ENCODE measurements around the gene DHRS1. TPM values are rescaled to one million over a fixed set of nuclear protein-coding genes. Genes with fewer than 3 reads are reported as not detected.

DHRS1 gene
- total RNA-seq, 1 experiment from 2014 or later = 8.9 TPM

DNA sequence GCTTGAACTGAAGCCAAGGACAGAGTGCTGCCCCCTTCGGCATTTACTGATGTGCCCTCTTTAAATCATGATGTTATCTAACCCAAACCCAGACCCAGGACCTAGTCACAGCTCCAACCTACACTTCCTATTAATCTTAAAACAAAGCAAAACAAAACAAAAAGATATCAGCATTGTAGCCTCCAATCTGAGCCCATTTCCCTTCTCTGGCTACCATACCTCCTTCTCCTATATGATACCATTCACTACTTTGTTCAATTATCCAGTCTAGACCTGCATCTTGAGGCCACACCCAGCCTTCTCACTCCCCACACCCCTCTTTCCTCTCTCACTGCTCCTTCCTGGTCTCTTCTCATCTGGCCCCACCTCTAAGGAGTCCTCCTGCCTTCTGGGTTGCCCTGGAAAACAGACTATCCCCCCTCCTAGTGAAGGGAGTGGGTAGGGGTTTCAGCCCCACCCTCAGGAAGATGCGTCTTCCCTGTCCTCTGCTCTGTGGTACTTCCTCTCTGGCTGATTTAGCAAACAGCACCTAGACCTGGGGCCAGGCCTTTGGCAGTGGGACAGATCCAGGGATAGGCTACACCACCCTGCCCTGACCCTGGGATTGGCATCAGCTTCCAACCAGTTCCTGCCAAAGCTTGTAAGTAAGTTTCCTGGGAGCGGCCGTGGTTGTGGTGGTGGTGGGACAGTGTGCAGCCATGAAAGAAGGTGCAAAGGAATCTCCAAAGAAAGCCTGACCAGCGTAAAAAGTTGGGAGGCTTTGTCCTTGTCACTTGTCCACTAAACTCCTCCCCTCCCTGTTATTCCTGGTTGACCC, 15.0 kb upstream of the DHRS1 start:
- DNase-seq (ENCODE audit: low read depth, low spot score) = no peak
- POLR2A ChIA-PET = no interaction called here
- no peaks in the 10 kb centered on the region for H3K4me1 ChIP-seq (ENCODE audit: control insufficient read depth, insufficient read depth, low read length)
- TSS peak; percentile 28 for BruUV-seq (replicated peaks)
- CTCF ChIA-PET = no interaction called here
- H3K27me3 ChIP-seq (ENCODE audit: control insufficient read depth, insufficient read depth, low read length) = no peaks in the 10 kb centered on the region
- H3K9me3 ChIP-seq (ENCODE audit: control insufficient read depth, insufficient read depth, low read depth, low read length) = no peaks in the 10 kb centered on the region
- intact Hi-C loops (cut with micrococcal nuclease; ENCODE audit: unreplicated experiment) = no loop called here
- TF ChIP-seq, protein P1, sequence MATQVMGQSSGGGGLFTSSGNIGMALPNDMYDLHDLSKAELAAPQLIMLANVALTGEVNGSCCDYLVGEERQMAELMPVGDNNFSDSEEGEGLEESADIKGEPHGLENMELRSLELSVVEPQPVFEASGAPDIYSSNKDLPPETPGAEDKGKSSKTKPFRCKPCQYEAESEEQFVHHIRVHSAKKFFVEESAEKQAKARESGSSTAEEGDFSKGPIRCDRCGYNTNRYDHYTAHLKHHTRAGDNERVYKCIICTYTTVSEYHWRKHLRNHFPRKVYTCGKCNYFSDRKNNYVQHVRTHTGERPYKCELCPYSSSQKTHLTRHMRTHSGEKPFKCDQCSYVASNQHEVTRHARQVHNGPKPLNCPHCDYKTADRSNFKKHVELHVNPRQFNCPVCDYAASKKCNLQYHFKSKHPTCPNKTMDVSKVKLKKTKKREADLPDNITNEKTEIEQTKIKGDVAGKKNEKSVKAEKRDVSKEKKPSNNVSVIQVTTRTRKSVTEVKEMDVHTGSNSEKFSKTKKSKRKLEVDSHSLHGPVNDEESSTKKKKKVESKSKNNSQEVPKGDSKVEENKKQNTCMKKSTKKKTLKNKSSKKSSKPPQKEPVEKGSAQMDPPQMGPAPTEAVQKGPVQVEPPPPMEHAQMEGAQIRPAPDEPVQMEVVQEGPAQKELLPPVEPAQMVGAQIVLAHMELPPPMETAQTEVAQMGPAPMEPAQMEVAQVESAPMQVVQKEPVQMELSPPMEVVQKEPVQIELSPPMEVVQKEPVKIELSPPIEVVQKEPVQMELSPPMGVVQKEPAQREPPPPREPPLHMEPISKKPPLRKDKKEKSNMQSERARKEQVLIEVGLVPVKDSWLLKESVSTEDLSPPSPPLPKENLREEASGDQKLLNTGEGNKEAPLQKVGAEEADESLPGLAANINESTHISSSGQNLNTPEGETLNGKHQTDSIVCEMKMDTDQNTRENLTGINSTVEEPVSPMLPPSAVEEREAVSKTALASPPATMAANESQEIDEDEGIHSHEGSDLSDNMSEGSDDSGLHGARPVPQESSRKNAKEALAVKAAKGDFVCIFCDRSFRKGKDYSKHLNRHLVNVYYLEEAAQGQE (IDR thresholded peaks at IDR 0.05; ENCODE audit: insufficient read depth in 1 of 2, low read depth in 2 of 2, low read length in 1 of 2) = no peak
- TF ChIP-seq POLR2AphosphoS5 (IDR thresholded peaks at IDR 0.05; ENCODE audit: low read depth, low read length) (no peak), TCF7L2 (IDR thresholded peaks at IDR 0.05; ENCODE audit: low read depth, low read length) (no peak), SIN3A (IDR thresholded peaks at IDR 0.05; ENCODE audit: borderline replicate concordance, insufficient read depth, low read depth, low read length) (no peak)
- TF ChIP-seq, protein P2, sequence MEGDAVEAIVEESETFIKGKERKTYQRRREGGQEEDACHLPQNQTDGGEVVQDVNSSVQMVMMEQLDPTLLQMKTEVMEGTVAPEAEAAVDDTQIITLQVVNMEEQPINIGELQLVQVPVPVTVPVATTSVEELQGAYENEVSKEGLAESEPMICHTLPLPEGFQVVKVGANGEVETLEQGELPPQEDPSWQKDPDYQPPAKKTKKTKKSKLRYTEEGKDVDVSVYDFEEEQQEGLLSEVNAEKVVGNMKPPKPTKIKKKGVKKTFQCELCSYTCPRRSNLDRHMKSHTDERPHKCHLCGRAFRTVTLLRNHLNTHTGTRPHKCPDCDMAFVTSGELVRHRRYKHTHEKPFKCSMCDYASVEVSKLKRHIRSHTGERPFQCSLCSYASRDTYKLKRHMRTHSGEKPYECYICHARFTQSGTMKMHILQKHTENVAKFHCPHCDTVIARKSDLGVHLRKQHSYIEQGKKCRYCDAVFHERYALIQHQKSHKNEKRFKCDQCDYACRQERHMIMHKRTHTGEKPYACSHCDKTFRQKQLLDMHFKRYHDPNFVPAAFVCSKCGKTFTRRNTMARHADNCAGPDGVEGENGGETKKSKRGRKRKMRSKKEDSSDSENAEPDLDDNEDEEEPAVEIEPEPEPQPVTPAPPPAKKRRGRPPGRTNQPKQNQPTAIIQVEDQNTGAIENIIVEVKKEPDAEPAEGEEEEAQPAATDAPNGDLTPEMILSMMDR (IDR thresholded peaks at IDR 0.05) = no peak
- no peaks in the 10 kb centered on the region for H3K36me3 ChIP-seq (ENCODE audit: control insufficient read depth, insufficient read depth, low read length)
- H3K4me3 ChIP-seq (ENCODE audit: low read depth in 2 of 2, low read length in 2 of 2) = no peak overlapping the region
- ATAC-seq = no peak
- no peak overlapping the region for H3K27ac ChIP-seq (ENCODE audit: low read length)
- in situ Hi-C loops (cut with HindIII; ENCODE audit: low pct_unique_long_range_greater_than_20kb, low sequenced_read_pairs) = no loop called here

DNA sequence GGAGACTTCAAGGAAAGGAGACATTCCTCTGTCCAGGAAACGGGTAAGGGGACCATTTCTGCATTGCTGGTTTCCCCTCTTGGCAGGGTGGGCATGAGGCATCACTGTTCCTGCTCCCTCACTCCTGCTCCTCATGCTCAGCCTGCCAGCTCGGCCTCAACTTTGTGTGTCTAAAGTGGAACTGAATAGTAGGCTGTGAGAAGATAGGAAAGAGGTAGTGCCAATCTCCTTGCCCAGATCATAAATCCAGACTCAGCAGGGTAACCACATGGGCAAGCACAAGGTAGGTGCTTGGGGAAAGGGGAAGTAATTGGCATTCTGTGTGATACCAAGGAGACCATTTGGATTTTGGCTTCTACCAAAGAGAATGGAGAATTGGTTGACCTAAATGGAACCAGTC, 14.3 kb upstream of the DHRS1 start:
- ATAC-seq = no peak
- Histone ChIP-seq H3K4me1 (ENCODE audit: control insufficient read depth, insufficient read depth, low read length) (no peaks in the 10 kb centered on the region), H3K9me3 (ENCODE audit: control insufficient read depth, insufficient read depth, low read depth, low read length) (no peaks in the 10 kb centered on the region), H3K36me3 (ENCODE audit: control insufficient read depth, insufficient read depth, low read length) (no peaks in the 10 kb centered on the region), H3K4me3 (ENCODE audit: low read depth in 2 of 2, low read length in 2 of 2) (no peak overlapping the region), H3K27me3 (ENCODE audit: control insufficient read depth, insufficient read depth, low read length) (no peaks in the 10 kb centered on the region), H3K27ac (ENCODE audit: low read length) (no peak overlapping the region)
- no peak for DNase-seq (ENCODE audit: low read depth, low spot score)
- intact Hi-C loops (cut with micrococcal nuclease; ENCODE audit: unreplicated experiment) (no loop called here), in situ Hi-C loops (cut with HindIII; ENCODE audit: low pct_unique_long_range_greater_than_20kb, low sequenced_read_pairs) (no loop called here)
- ChIA-PET CTCF (no interaction called here), POLR2A (no interaction called here)
- no TSS peak for BruUV-seq (replicated peaks)
- TF ChIP-seq, protein P1 (IDR thresholded peaks at IDR 0.05; ENCODE audit: insufficient read depth in 1 of 2, low read depth in 2 of 2, low read length in 1 of 2) = no peak
- TF ChIP-seq SIN3A (IDR thresholded peaks at IDR 0.05; ENCODE audit: borderline replicate concordance, insufficient read depth, low read depth, low read length) (no peak), POLR2AphosphoS5 (IDR thresholded peaks at IDR 0.05; ENCODE audit: low read depth, low read length) (no peak)
- TF ChIP-seq, protein P2 (IDR thresholded peaks at IDR 0.05) = no peak

Measured in Panc1 (cell line).